ENCODE results near the gene BBS9. TPM values are rescaled to one million over a fixed set of nuclear protein-coding genes. Genes with fewer than 3 reads are reported as not detected.

BBS9 gene
- total and polyA plus RNA-seq, 2 experiments from 2014 or later = 27.2 to 66.1 TPM

DNA sequence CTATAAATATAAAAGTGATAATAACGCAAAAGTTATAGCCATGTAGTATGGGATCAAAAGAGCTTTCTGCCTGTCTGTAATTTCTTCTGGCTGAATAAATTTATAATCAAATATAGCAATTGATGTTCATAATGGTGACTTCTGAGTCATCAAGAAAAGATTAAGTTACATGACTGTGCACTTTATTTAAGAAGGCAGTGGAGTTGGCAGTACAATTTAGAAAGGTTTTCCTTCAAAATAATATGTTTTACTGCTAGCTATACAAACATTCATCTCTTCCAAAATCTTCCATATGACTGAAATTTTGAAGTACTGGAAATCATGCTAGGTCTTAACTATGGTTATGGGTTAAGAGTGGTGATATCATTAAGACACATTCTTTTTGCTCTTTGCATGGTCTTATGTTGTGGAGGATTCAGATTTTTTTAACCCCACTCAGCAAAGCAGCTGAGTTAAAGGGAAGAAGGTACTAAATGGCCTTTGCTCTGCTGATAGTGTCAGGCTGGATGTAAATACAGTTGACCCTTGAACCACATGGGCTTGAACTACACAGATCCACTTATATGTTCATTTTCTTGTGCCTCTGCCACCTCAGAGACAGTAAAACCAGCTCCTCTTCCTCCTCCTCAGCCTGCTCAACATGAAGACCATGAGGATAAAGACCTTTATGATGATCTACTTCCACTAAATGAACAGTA lies 323.6 kb downstream of the BBS9 start (continued):
- TF ChIP-seq, protein P1, sequence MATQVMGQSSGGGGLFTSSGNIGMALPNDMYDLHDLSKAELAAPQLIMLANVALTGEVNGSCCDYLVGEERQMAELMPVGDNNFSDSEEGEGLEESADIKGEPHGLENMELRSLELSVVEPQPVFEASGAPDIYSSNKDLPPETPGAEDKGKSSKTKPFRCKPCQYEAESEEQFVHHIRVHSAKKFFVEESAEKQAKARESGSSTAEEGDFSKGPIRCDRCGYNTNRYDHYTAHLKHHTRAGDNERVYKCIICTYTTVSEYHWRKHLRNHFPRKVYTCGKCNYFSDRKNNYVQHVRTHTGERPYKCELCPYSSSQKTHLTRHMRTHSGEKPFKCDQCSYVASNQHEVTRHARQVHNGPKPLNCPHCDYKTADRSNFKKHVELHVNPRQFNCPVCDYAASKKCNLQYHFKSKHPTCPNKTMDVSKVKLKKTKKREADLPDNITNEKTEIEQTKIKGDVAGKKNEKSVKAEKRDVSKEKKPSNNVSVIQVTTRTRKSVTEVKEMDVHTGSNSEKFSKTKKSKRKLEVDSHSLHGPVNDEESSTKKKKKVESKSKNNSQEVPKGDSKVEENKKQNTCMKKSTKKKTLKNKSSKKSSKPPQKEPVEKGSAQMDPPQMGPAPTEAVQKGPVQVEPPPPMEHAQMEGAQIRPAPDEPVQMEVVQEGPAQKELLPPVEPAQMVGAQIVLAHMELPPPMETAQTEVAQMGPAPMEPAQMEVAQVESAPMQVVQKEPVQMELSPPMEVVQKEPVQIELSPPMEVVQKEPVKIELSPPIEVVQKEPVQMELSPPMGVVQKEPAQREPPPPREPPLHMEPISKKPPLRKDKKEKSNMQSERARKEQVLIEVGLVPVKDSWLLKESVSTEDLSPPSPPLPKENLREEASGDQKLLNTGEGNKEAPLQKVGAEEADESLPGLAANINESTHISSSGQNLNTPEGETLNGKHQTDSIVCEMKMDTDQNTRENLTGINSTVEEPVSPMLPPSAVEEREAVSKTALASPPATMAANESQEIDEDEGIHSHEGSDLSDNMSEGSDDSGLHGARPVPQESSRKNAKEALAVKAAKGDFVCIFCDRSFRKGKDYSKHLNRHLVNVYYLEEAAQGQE (IDR thresholded peaks at IDR 0.05; ENCODE audit: unreplicated experiment) = no peak
- TF ChIP-seq EZH2phosphoT487 (IDR thresholded peaks at IDR 0.05; ENCODE audit: unreplicated experiment) = no peak
- no peak for TF ChIP-seq EZH2 (IDR thresholded peaks at IDR 0.05; ENCODE audit: low read depth, unreplicated experiment)
- TF ChIP-seq NANOG (IDR thresholded peaks at IDR 0.05; ENCODE audit: borderline replicate concordance) = no peak
- no peak for TF ChIP-seq ZNF114 (CRISPR knock-in tag; IDR thresholded peaks at IDR 0.05)

DNA sequence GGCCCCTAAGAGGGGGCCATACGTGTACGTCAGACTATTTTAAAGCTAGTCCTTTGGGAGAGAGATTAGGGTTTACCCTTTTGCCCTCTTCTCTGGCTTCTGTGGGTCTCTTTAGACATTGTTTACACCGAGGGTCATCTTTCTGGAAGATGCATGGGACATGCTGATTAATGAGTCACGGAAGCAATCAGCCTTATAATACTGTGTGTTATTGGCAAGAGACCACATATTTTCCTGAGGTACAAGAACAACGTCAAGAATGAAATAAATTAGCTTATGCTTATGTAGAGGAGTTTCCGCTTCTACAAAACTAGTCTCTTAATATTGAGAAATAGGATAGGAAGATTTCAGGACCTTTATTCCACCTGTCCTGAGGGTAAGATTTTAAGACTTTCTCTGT lies 327.7 kb downstream of the BBS9 start:
- no peaks in the 10 kb centered on the region for H3K9me3 Mint-ChIP-seq
- no peak overlapping the region for H3K4me3 Mint-ChIP-seq
- Histone ChIP-seq H3K4me2 (no peak overlapping the region), H3K4me1 (ENCODE audit: insufficient read depth) (no peaks in the 10 kb centered on the region), H3K27ac (ENCODE audit: low read depth) (no peak overlapping the region), H3F3A (replicated peaks; ENCODE audit: low read depth) (no peaks in the 10 kb centered on the region), H4K20me1 (replicated peaks; ENCODE audit: insufficient read depth) (no peaks in the 10 kb centered on the region), H3K27me3 (ENCODE audit: insufficient read depth) (no peaks in the 10 kb centered on the region), H3K36me3 (ENCODE audit: insufficient read depth) (no peaks in the 10 kb centered on the region), H3K4me3 (no peak overlapping the region), H3K79me2 (replicated peaks; ENCODE audit: insufficient read depth) (no peaks in the 10 kb centered on the region), H2AFZ (no peak overlapping the region), H3K9me2 (ENCODE audit: insufficient read depth) (no peaks in the 10 kb centered on the region)
- DNase-seq (ENCODE audit: low spot score) = no peak
- H3K27me3 Mint-ChIP-seq (ENCODE audit: insufficient read depth, low read depth, poor library complexity) = no peaks in the 10 kb centered on the region
- H3K4me1 Mint-ChIP-seq = no peaks in the 10 kb centered on the region
- no peak overlapping the region for H3K27ac Mint-ChIP-seq
- no peaks in the 10 kb centered on the region for H3K36me3 Mint-ChIP-seq (ENCODE audit: low read depth)
- no peak for ATAC-seq
- TF ChIP-seq EZH2 (IDR thresholded peaks at IDR 0.05; ENCODE audit: low read depth, unreplicated experiment) = no peak
- no peak for TF ChIP-seq EZH2phosphoT487 (IDR thresholded peaks at IDR 0.05; ENCODE audit: unreplicated experiment)
- no peak for TF ChIP-seq ZNF331 (CRISPR knock-in tag; IDR thresholded peaks at IDR 0.05; ENCODE audit: low read depth)
- TF ChIP-seq POLR2AphosphoS5 (IDR thresholded peaks at IDR 0.05; ENCODE audit: low read depth) = no peak
- TF ChIP-seq, protein P1 (IDR thresholded peaks at IDR 0.05; ENCODE audit: unreplicated experiment) = no peak
- no peak for TF ChIP-seq JUNB (IDR thresholded peaks at IDR 0.05; ENCODE audit: unreplicated experiment)
- TF ChIP-seq, protein P2, sequence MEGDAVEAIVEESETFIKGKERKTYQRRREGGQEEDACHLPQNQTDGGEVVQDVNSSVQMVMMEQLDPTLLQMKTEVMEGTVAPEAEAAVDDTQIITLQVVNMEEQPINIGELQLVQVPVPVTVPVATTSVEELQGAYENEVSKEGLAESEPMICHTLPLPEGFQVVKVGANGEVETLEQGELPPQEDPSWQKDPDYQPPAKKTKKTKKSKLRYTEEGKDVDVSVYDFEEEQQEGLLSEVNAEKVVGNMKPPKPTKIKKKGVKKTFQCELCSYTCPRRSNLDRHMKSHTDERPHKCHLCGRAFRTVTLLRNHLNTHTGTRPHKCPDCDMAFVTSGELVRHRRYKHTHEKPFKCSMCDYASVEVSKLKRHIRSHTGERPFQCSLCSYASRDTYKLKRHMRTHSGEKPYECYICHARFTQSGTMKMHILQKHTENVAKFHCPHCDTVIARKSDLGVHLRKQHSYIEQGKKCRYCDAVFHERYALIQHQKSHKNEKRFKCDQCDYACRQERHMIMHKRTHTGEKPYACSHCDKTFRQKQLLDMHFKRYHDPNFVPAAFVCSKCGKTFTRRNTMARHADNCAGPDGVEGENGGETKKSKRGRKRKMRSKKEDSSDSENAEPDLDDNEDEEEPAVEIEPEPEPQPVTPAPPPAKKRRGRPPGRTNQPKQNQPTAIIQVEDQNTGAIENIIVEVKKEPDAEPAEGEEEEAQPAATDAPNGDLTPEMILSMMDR (conservative IDR thresholded peaks at IDR 0.05; ENCODE audit: low read depth in 2 of 2) = no peak
- no peak for TF ChIP-seq CREB1 (CRISPR knock-in tag; IDR thresholded peaks at IDR 0.05; ENCODE audit: low read depth)
- TF ChIP-seq NANOG (IDR thresholded peaks at IDR 0.05; ENCODE audit: borderline replicate concordance) = no peak
- TF ChIP-seq STAT1 (IDR thresholded peaks at IDR 0.05; ENCODE audit: unreplicated experiment) = no peak

Data from GM23338 (cell line).